Kidney (tissue), 14 donors: ENCODE measurements around the gene SULT4A1. TPM values are rescaled to one million over a fixed set of nuclear protein-coding genes. Genes with fewer than 3 reads are reported as not detected.

Experiments used
- DNase-seq, 5 donors: peaks; one replicate each; pipeline ENCODE4 v3.0.0-alpha.2; 2013 to 2020
- FAIRE-seq: peaks from 2 replicates; lab custom pipeline; 2012; peaks lifted over from hg19 to GRCh38; lab: Jason Lieb, UNC
- H3K27ac ChIP-seq, 2 donors: one replicate each; pipeline ENCODE4 v1.7.0; 2013; ENCODE audit warnings: low read depth in 2 of 2, low read length in 2 of 2, inconsistent platforms in 1 of 2
- H3K27me3 ChIP-seq: one replicate; pipeline ENCODE4 v1.7.1; 2013; ENCODE audit warnings: low read length, inconsistent platforms; ENCODE audit not compliant: control insufficient read depth, insufficient read depth
- H3K36me3 ChIP-seq, 3 donors: one replicate each; pipeline versions ENCODE4 v1.7.0 to v1.7.1; 2013; ENCODE audit warnings: low read length in 3 of 3, control low read depth in 1 of 3, inconsistent platforms in 1 of 3; ENCODE audit not compliant: insufficient read depth in 3 of 3, control insufficient read depth in 2 of 3
- H3K4me1 ChIP-seq, 3 donors: one replicate each; pipeline versions ENCODE4 v1.7.0 to v1.7.1; 2013; ENCODE audit warnings: low read length in 3 of 3, inconsistent platforms in 1 of 3, low read depth in 1 of 3; ENCODE audit not compliant: control insufficient read depth in 2 of 3, insufficient read depth in 2 of 3
- H3K4me3 ChIP-seq, 3 donors: one replicate each; pipeline versions ENCODE4 v1.7.0 to v1.8.1; 2013; ENCODE audit warnings: low read length in 3 of 3, control low read depth in 1 of 3, inconsistent platforms in 1 of 3
- H3K9ac ChIP-seq, 3 donors: one replicate each; pipeline versions ENCODE4 v1.7.0 to v1.7.1; 2013; ENCODE audit warnings: low read length in 3 of 3, control low read depth in 1 of 3, inconsistent platforms in 1 of 3
- H3K9me3 ChIP-seq, 3 donors: one replicate each; pipeline versions ENCODE4 v1.7.0 to v1.7.1; 2013; ENCODE audit warnings: low read length in 3 of 3, control low read depth in 1 of 3, inconsistent platforms in 1 of 3; ENCODE audit not compliant: control insufficient read depth in 2 of 3, insufficient read depth in 1 of 3
- intact Hi-C: fragments of 100-400 bp; cut with DNase I; formaldehyde crosslinking; loops from one replicate; pipeline ENCODE4 v1.11.1; 2022
- polyA plus RNA-seq: library from polyadenylated mRNA; stranded (reverse); fragments of 350-450 nt; fragmentation: Illumina TruSeq; extraction: RNeasy Lipid Tissue Mini Kit (QIAGEN cat#74804); gene quantifications from one replicate; pipeline ENCODE4 v1.2.3, GENCODE V29; 2014; ENCODE audit warnings: low read depth, low replicate concordance; ENCODE audit not compliant: insufficient read depth
- total RNA-seq: library from RNA; stranded (reverse); fragmentation: NEBNext Ultra II Directional; extraction: Animal tissue kit (Norgen Biotek cat#: 25700); gene quantifications from one replicate; pipeline ENCODE4 v1.2.1, GENCODE V29; 2021
- TF ChIP-seq, protein P1 (sequence below): IDR thresholded peaks from 3 replicates; pipeline ENCODE4 v1.5.1; 2012; ENCODE audit warnings: mild to moderate bottlenecking, moderate library complexity, borderline replicate concordance; ENCODE audit not compliant: insufficient read depth; ENCODE audit errors: extremely low read depth
- donor health status: control.
- donor health status: control.
- donor health status: control.
- donor health status: control.
- donor health status: control.
- donor health status: DM: yes; HTN: yes; CAD: no.
- donor health status: Normal renal cell carcinoma (clear cell type).

SULT4A1 gene
- total and polyA plus RNA-seq, 2 donors from 2014 or later: 0.52 to 0.57 TPM

DNA sequence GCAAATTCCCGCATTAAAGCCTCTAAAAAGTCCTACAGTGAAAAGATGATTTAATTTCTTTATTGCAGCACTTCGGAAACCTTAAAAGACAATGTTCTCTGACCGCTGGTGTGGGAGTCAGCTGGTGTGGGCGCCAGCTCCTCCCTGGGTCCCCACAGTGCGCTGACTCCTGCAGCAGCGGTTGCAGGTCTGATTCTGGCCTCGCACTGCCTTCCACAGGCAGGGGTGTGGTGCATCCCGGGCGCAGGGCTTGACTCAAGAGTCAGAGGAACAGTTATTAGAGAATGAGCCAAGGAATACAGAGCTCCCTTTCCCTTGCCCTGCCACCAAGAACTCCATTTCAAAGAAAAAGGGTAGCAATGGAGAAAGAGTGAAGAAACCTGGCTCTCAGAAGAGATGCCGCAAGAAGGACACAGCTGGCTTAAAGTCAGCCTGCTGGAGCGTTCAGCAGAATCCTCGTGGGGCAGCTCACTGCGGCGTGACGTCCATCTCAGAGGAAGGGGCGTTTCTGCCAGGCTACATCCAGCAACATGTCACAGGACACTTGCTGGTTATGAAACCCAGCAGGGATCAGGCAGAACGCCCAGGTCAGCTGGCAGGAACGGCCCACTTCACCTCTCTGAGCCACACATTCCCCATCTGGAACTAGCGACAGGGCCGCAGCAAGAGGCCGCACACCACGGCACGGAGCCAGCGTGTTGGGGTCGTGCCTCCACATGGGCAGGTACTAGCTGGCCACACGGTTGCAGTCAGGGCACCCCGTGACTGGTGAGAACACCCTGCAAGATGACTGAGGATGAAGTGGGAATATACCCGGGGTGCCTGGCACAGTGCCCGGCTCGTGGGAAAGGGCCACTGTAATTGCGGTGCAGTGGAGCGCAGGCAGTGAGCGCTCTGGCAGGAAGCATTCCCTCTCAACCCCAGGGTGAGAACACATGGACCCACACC, 32.1 kb downstream of the SULT4A1 start:
- H3K36me3 ChIP-seq: no peaks in the 10 kb centered on the region
- H3K9ac ChIP-seq: no peak overlapping the region
- no peaks in the 10 kb centered on the region for H3K9me3 ChIP-seq
- peaks cover 0 to 5% (median 4%) of the 10 kb centered on the region in 3 donors for H3K4me1 ChIP-seq
- no peaks in the 10 kb centered on the region for H3K27me3 ChIP-seq
- H3K27ac ChIP-seq: no peak overlapping the region
- FAIRE-seq: no peak
- intact Hi-C loops: no loop called here
- no peak overlapping the region for H3K4me3 ChIP-seq
- TF ChIP-seq, protein P1, sequence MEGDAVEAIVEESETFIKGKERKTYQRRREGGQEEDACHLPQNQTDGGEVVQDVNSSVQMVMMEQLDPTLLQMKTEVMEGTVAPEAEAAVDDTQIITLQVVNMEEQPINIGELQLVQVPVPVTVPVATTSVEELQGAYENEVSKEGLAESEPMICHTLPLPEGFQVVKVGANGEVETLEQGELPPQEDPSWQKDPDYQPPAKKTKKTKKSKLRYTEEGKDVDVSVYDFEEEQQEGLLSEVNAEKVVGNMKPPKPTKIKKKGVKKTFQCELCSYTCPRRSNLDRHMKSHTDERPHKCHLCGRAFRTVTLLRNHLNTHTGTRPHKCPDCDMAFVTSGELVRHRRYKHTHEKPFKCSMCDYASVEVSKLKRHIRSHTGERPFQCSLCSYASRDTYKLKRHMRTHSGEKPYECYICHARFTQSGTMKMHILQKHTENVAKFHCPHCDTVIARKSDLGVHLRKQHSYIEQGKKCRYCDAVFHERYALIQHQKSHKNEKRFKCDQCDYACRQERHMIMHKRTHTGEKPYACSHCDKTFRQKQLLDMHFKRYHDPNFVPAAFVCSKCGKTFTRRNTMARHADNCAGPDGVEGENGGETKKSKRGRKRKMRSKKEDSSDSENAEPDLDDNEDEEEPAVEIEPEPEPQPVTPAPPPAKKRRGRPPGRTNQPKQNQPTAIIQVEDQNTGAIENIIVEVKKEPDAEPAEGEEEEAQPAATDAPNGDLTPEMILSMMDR: no peak
- peak in 2 of 5 donors; percentile 46 to 55 for DNase-seq

DNA sequence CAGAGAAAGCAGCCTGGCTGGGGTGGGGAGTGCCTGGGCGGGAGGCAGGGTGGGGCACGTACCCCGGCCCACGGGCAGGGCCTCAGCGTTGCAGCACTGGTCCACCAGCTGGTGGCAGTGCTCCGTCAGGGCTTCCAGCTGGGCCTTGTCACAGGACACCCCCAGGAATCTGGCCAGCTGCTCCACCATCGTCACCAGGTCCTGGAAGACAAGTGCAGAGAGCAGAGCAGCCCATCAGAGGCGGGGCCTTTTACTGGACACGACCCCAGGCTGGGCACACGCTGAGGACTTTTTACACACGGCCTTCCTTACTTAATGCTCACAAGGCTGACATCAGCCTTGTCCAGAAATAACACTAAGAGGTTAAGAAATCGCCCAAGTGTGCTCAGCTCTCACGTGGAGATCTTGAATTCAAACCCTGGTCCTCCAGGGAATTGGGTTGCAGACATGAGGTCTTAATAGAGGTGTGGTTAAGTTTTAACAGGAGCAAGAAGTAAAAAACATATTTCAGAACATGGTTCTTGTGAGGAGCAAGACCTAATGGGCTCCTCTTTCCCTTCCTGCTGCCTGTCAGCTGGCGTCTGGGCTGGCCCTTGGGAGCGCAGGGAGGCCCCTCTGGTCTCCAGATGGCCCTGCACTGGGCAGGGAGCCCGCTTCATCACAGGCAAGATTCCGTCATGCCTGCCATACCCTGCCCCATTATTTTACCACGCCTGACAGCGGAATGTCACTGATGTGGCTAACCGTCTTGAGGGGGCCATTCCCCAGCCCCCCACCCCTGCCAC, 33.1 kb downstream of the SULT4A1 start:
- no peak overlapping the region for H3K9ac ChIP-seq
- H3K27ac ChIP-seq: no peak overlapping the region
- DNase-seq: peak; percentile 66 to 81 (median 75)
- no peaks in the 10 kb centered on the region for H3K36me3 ChIP-seq
- FAIRE-seq: no peak
- intact Hi-C loops: no loop called here
- no peaks in the 10 kb centered on the region for H3K9me3 ChIP-seq
- TF ChIP-seq, protein P1: no peak
- no peak overlapping the region for H3K4me3 ChIP-seq
- H3K4me1 ChIP-seq: peaks cover 0 to 8% (median 7%) of the 10 kb centered on the region in 3 donors
- no peaks in the 10 kb centered on the region for H3K27me3 ChIP-seq

DNA sequence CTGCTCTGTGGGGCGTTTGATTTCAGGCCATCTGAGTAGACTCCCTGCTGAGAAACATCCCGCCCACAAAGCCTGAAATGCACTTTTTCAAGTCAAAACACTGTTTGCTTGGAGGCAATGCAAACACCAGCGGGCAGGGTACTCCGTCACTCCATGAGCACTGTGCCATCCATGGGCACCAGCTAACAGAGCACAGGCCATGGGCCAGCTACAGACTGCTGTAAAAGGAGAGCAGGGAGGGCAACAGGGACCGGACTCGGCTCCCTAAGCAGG, 33.7 kb downstream of the SULT4A1 start:
- intact Hi-C loops: no loop called here
- Histone ChIP-seq H3K4me1 (peaks cover 0 to 12% (median 10%) of the 10 kb centered on the region in 3 donors), H3K9ac (no peak overlapping the region), H3K4me3 (no peak overlapping the region), H3K36me3 (no peaks in the 10 kb centered on the region), H3K27ac (no peak overlapping the region), H3K27me3 (no peaks in the 10 kb centered on the region), H3K9me3 (no peaks in the 10 kb centered on the region)
- no peak for FAIRE-seq
- DNase-seq: no peak
- TF ChIP-seq, protein P1: no peak
